Measurements from ENCODE around the gene ERP44.
A peak's percentile ranks its signal among the peaks of the same experiment; 100 is the strongest.

Gene ERP44

DNA sequence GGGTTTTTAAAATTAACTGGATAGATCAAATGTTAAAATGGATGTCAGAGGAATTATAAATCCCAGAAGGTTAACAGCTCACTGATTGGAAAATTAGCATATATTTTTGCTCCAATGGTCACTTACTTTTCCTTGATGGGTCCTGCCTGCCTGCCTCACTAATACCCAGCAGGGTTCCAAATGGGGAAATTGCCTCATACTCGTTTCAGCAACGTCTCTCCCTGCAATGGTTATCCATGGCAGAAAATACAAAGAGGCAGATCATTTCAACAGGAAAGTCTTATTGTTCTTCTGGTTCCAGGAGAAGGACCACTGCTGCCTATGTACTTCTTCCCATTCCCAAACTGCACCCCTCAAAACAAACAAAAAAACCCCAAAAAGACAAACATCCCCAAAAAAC, 71.3 kb downstream of the ERP44 start:
- TF ChIP-seq, protein P1, sequence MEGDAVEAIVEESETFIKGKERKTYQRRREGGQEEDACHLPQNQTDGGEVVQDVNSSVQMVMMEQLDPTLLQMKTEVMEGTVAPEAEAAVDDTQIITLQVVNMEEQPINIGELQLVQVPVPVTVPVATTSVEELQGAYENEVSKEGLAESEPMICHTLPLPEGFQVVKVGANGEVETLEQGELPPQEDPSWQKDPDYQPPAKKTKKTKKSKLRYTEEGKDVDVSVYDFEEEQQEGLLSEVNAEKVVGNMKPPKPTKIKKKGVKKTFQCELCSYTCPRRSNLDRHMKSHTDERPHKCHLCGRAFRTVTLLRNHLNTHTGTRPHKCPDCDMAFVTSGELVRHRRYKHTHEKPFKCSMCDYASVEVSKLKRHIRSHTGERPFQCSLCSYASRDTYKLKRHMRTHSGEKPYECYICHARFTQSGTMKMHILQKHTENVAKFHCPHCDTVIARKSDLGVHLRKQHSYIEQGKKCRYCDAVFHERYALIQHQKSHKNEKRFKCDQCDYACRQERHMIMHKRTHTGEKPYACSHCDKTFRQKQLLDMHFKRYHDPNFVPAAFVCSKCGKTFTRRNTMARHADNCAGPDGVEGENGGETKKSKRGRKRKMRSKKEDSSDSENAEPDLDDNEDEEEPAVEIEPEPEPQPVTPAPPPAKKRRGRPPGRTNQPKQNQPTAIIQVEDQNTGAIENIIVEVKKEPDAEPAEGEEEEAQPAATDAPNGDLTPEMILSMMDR (IDR thresholded peaks at IDR 0.05; ENCODE audit: low read depth, low read length): no peak
- H3K4me3 ChIP-seq (replicated peaks in 1 of 2; ENCODE audit: low read depth in 2 of 2, low read length in 2 of 2): no peak overlapping the region
- DNase-seq (ENCODE audit: low read depth in 2 of 2): no peak

DNA sequence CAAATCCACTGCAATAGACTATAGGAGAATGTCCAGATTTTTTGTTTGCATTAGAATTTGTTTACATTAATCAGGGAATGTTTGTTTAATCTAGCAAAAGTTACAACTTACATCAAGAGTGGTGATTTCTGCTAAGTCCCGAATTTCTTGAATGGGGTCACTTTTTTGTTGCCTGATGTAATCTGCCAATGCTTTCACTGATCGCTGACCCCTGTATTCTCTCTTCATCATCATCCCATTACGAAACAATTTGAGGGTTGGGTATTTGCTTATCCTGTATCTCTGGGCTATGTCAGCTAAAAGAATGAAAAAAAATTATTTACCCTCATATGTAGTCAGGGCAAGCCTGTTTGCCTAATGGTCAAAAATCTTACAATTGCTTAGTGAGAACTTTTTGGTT, 76.9 kb downstream of the ERP44 start:
- no peak overlapping the region for H3K4me3 ChIP-seq (replicated peaks in 1 of 2; ENCODE audit: low read depth in 2 of 2, low read length in 2 of 2)
- DNase-seq (ENCODE audit: low read depth in 2 of 2): no peak
- TF ChIP-seq, protein P1 (IDR thresholded peaks at IDR 0.05; ENCODE audit: low read depth, low read length): no peak

- TF ChIP-seq, protein P1 (IDR thresholded peaks at IDR 0.05; ENCODE audit: low read depth, low read length): no peak
These were observed 78.5 kb downstream of the ERP44 start for GRCh38 chr9:100020121-100020795.

GRCh38 chr9:100019541-100019940, 79.3 kb downstream of the ERP44 start:
- TF ChIP-seq, protein P1 (IDR thresholded peaks at IDR 0.05; ENCODE audit: low read depth, low read length): no peak
- no peak for DNase-seq (ENCODE audit: low read depth in 2 of 2)
- H3K4me3 ChIP-seq (replicated peaks in 1 of 2; ENCODE audit: low read depth in 2 of 2, low read length in 2 of 2): no peak overlapping the region

More at GRCh38 chr9:100020121-100020795, 78.5 kb downstream of the ERP44 start:
- peak; percentile 10 to 50 for DNase-seq (ENCODE audit: low read depth in 2 of 2)
- no peak overlapping the region for H3K4me3 ChIP-seq (replicated peaks in 1 of 2; ENCODE audit: low read depth in 2 of 2, low read length in 2 of 2)

DNA sequence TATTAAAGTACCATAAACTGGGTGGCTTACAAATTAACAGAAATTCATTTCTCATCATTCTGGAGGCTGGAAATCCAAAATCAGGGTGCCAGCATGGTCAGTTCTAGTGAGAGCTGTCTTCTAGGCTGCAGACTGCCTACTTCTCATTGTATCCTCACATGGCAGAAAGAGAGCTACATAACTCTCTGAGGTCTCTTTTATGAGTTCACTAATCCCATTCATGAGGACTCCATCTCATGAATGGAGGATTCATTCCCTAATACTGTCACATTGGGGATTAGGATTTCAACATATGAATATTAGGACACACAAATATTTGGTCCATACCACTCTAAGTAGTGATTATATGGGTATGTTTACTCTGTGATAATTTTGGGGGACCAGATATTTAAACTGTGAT, 84.0 kb downstream of the ERP44 start:
- DNase-seq (ENCODE audit: low read depth in 2 of 2): no peak
- TF ChIP-seq, protein P1 (IDR thresholded peaks at IDR 0.05; ENCODE audit: low read depth, low read length): no peak

DNA sequence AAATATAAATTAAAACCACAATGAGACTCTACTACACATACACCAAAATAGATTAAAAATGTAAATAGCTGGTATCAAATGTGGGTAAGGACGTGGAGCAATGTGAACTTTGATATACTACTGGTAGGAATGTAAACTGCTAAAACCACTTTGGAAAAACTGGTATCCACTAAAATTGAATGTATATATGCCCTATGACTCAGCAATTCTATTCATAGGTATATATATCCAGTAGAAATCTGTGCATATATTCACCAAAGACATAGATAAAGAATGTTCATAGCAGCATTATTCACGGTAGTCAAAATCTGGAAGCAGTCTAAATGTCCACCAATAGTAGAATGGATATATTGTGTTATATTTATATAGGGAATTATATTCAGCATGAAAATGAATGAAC, 85.2 kb downstream of the ERP44 start:
- DNase-seq (ENCODE audit: low read depth in 2 of 2): no peak

More for the DNA sequence above, 84.0 kb downstream of the ERP44 start:
- no peak overlapping the region for H3K4me3 ChIP-seq (replicated peaks in 1 of 2; ENCODE audit: low read depth in 2 of 2, low read length in 2 of 2)

More for the DNA sequence above, 85.2 kb downstream of the ERP44 start:
- TF ChIP-seq, protein P1 (IDR thresholded peaks at IDR 0.05; ENCODE audit: low read depth, low read length): no peak
- no peak overlapping the region for H3K4me3 ChIP-seq (replicated peaks in 1 of 2; ENCODE audit: low read depth in 2 of 2, low read length in 2 of 2)
